ENCODE results near the gene ZNF750.

ZNF750 gene

DNA sequence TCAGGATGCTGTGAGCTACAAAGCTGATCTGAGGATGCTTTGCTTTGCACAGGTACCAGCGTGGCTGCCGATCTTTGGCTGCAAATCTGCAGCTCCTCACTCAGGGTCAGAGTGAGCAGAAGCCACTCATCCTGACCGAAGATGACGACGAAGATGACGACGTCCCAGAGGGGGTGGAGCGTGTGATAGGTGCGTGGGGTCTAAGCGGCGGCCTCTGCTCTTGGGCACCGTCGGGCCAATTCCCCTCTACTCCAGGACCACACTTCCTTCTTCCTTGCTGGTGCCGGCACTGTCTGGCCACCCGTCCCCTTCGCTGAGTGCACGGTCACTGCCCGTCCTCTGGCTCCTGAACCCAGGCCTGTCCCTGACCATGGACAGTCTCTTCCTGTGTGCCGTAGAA is 34.0 kb downstream of the ZNF750 start:
- TF ChIP-seq, protein P1, sequence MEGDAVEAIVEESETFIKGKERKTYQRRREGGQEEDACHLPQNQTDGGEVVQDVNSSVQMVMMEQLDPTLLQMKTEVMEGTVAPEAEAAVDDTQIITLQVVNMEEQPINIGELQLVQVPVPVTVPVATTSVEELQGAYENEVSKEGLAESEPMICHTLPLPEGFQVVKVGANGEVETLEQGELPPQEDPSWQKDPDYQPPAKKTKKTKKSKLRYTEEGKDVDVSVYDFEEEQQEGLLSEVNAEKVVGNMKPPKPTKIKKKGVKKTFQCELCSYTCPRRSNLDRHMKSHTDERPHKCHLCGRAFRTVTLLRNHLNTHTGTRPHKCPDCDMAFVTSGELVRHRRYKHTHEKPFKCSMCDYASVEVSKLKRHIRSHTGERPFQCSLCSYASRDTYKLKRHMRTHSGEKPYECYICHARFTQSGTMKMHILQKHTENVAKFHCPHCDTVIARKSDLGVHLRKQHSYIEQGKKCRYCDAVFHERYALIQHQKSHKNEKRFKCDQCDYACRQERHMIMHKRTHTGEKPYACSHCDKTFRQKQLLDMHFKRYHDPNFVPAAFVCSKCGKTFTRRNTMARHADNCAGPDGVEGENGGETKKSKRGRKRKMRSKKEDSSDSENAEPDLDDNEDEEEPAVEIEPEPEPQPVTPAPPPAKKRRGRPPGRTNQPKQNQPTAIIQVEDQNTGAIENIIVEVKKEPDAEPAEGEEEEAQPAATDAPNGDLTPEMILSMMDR (conservative IDR thresholded peaks at IDR 0.05; ENCODE audit: low read depth): no peak
- POLR2A ChIA-PET (ENCODE audit: low non-redundant PET): no interaction called here
- peak overlapping the region; percentile 22; the same call in 1 of the 2 replicates for H3K27ac ChIP-seq
- DNase-seq (ENCODE audit: low spot score): no peak
- CTCF ChIA-PET: no interaction called here

DNA sequence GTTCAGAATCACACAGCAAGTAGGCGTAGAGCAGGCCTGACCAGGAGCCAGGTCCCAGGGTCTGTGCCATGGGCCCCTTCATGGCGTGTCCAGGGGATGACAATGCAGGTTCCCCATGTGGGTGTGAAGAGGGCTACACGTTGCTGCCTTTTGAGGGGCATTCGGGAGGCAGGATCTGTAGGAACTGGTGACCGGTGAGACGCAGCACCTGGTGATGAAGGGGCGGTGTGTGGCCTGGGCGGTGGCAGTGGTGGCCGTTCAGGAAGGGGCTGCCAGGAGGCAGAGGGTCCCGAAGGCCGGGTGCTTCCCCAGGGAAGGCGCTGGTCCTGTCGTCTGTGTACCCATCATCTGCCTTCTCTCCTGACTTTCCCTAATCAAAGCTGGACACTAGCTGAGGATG is 34.6 kb downstream of the ZNF750 start:
- ChIA-PET POLR2A (ENCODE audit: low non-redundant PET) (no interaction called here), CTCF (interaction anchor here (0.5 to 0.6 kb wide), 3 partner anchors 12 to 74 kb away, joined by 5 to 6 read pairs (median 6); no protein-coding TSS in a partner anchor)
- peak overlapping the region; percentile 22 for H3K27ac ChIP-seq
- DNase-seq (ENCODE audit: low spot score): no peak
- TF ChIP-seq, protein P1 (conservative IDR thresholded peaks at IDR 0.05; ENCODE audit: low read depth): no peak

DNA sequence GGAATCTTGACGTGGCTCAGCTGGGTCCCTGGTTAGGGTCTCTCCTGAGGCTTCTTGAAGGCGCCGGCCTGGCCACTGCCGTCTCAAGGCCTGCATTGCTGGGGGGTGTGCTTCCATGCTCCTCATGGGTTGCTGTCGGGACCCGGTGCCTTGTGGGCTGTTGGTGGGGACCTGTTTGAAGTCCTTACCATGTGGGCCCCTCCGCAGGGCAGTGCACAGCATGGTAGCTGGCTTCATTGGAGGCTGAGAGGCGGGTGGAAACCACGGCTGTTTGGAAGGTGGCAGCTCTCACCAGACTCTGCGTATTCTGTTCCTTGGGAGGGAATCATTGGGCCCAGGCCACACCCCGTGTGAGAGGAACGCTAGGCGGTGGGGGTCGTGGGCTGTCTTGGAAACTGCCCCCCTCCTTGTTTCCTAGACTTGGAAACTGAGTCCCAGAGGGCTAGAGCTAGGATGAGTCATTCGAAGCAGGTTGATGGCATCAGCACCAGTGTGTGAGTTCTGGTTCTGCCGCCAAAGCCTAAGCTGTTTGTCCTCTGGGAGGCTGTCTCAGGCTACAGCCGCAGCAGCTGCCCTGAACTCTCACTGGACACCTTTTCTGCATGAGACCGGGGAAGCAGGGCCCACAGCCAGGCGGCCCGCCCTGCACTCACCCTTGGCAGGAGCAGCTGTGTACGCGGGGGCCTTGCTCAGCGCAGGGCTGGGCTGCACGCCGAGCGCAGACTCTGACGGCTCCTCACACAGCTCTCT is 35.2 kb downstream of the ZNF750 start:
- no peak for DNase-seq (ENCODE audit: low spot score)
- ChIA-PET CTCF (interaction anchor here (0.5 to 0.6 kb wide), 3 partner anchors 13 to 73 kb away, joined by 5 to 6 read pairs (median 6); no protein-coding TSS in a partner anchor), POLR2A (ENCODE audit: low non-redundant PET) (no interaction called here)
- TF ChIP-seq, protein P1 (conservative IDR thresholded peaks at IDR 0.05; ENCODE audit: low read depth): no peak
- peak overlapping the region; percentile 22 for H3K27ac ChIP-seq

DNA sequence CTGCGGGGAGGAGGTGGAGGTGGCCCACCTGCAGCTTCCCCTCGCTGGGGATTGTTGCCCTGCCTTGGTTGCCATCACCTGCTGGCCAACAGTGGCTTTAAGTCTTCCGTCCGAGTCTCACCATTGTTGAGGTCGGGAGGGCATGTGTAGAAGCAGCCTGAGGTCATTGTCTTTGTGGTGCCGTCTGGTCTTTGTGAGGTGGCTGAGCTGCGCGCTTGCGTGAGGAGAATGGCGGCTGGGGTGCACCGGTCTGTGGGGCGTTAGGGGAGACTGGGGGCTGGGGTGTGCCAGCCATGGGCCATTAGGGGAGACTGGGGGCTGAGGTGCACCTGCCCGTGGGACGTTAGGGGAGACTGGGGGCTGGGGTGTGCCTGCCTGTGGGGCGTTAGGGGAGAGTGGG is 36.2 kb downstream of the ZNF750 start:
- TF ChIP-seq, protein P1 (conservative IDR thresholded peaks at IDR 0.05; ENCODE audit: low read depth): no peak
- POLR2A ChIA-PET (ENCODE audit: low non-redundant PET): no interaction called here
- DNase-seq (ENCODE audit: low spot score): no peak
- CTCF ChIA-PET: no interaction called here
- no peak overlapping the region; the same call in 1 of the 2 replicates for H3K27ac ChIP-seq

DNA sequence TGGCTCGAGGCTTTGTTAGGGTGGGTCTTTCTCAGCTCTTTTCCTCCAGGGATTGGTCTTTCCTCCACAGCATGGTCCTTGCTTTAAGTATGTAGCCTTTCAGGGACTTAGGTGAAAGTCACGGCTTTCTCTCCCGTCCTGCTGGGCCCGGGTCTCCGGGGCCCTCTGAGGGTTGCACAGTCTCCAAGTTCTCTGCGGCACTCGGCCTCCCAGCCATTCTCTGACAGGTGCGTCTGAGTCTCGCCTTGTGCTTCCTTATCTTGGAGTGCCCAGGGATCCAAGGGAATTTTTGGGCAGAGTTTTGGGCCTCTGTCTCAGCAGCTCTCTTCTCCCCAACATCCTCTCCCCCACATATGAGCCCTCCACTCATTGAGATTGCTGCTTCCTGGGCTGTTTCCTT is 36.6 kb downstream of the ZNF750 start:
- ChIA-PET POLR2A (ENCODE audit: low non-redundant PET) (no interaction called here), CTCF (no interaction called here)
- TF ChIP-seq, protein P1 (conservative IDR thresholded peaks at IDR 0.05; ENCODE audit: low read depth): no peak
- no peak overlapping the region; the same call in 1 of the 2 replicates for H3K27ac ChIP-seq
- DNase-seq (ENCODE audit: low spot score): no peak

DNA sequence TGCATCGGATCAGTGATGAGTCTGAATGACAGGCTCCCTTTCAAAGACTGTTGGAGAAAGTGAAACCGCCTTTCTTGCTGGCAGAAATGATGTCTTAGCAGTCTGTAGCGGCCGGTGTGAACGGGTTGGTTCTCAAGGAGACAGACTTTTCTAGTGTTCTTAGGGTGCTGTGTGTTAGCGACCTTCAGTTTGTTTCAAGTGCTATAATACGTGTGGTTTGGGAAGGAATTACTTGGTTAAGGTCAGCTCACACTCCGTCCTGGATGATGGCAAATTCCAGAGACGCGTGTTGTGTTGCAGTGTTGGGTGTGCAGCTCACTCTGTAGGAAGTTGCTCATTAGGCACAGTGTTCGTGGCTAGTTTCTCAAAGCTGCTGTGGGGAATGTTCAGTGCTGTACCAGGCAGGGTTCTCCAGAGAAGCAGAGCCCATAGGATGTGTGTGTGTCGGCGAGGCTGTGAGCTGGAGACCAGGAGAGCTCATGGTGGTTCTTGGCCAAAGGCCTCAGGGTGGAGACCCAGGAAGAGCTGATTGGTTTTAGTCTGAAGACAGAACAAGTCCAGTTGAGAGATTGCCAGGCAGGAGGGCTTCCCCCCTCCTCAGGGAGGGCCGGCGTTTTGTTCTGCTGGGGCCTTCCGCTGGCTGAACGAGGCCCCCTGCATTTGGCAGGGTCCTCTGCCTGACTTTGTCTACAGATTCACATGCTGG is 37.6 kb downstream of the ZNF750 start:
- ChIA-PET CTCF (no interaction called here), POLR2A (ENCODE audit: low non-redundant PET) (no interaction called here)
- TF ChIP-seq, protein P1 (conservative IDR thresholded peaks at IDR 0.05; ENCODE audit: low read depth): no peak
- no peak overlapping the region for H3K27ac ChIP-seq
- DNase-seq (ENCODE audit: low spot score): no peak

Measured in RWPE1 (cell line).